Immature natural killer cell (primary cell): ENCODE data around the gene GLRX3. TPM values are rescaled to one million over a fixed set of nuclear protein-coding genes. Genes with fewer than 3 reads are reported as not detected.

Source experiments
- DNase-seq, 3 donors: peaks; one replicate each; pipeline ENCODE4 v3.0.0; 2022; ENCODE audit warnings: mixed read lengths in 1 of 3
- H3K27ac Mint-ChIP-seq, 6 donors: one replicate each; pipeline ENCODE4 v1.8.0; 2020; ENCODE audit warnings: mixed read lengths in 6 of 6, mild to moderate bottlenecking in 5 of 6, inconsistent platforms in 4 of 6, moderate library complexity in 3 of 6
- H3K27me3 Mint-ChIP-seq, 3 donors: one replicate each; pipeline ENCODE4 v1.8.0; 2020 to 2021; ENCODE audit warnings: low read depth in 3 of 3, mild to moderate bottlenecking in 3 of 3, mixed read lengths in 3 of 3, moderate library complexity in 3 of 3, inconsistent platforms in 1 of 3
- H3K36me3 Mint-ChIP-seq, 3 donors: one replicate each; pipeline ENCODE4 v1.8.0; 2020; ENCODE audit warnings: mixed read lengths in 3 of 3, inconsistent platforms in 2 of 3, mild to moderate bottlenecking in 2 of 3
- H3K4me1 Mint-ChIP-seq, 2 donors: one replicate each; pipeline ENCODE4 v1.8.0; 2020; ENCODE audit warnings: inconsistent platforms in 2 of 2, mild to moderate bottlenecking in 2 of 2, mixed read lengths in 2 of 2, moderate library complexity in 1 of 2
- H3K4me3 Mint-ChIP-seq, 5 donors: one replicate each; pipeline ENCODE4 v1.8.0; 2020; ENCODE audit warnings: mild to moderate bottlenecking in 5 of 5, mixed read lengths in 5 of 5, inconsistent platforms in 3 of 5, moderate library complexity in 3 of 5
- H3K9me3 Mint-ChIP-seq, 6 donors: one replicate each; pipeline ENCODE4 v1.8.0; 2020; ENCODE audit warnings: mild to moderate bottlenecking in 6 of 6, mixed read lengths in 6 of 6, inconsistent platforms in 4 of 6, moderate library complexity in 3 of 6
- polyA plus RNA-seq, 3 donors: library from polyadenylated mRNA; unstranded; fragments of 300-500 nt; fragmentation: Illumina TruSeq; gene quantifications; one replicate each; pipeline ENCODE4 v1.2.3, GENCODE V29; 2021

The GLRX3 gene
- polyA plus RNA-seq, 3 donors from 2014 or later = 83.7 to 139 (median 85.8) TPM

DNA sequence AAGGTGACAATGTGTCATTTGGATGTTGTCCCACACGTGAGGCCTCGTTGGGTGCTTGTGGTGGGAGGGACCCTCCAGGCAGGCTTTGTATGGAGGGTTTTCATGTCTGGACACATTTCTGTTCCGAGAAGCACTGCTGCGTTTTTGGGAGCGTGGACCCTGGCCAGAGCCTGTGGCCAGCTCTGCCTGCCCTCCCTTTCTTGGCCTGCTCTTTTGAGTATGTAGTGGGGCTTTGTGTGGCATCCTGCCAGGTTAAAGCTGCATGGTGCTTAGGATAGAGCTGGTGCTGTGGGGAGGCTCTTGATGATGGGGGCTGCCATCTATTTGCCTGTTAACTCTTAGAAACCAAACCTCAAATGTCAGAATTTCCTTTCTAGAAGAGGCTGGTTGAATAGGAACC is 45.7 kb downstream of the GLRX3 start:
- Mint-ChIP-seq H3K9me3 (no peaks in the 10 kb centered on the region), H3K4me1 (peaks cover 2 to 12% of the 10 kb centered on the region in 2 donors), H3K27ac (no peak overlapping the region), H3K36me3 (peaks cover 18 to 43% (median 19%) of the 10 kb centered on the region in 3 donors), H3K27me3 (no peaks in the 10 kb centered on the region), H3K4me3 (no peak overlapping the region)
- no peak for DNase-seq

- Mint-ChIP-seq H3K9me3 (no peaks in the 10 kb centered on the region), H3K27me3 (peaks cover 0 to 1% (median 0%) of the 10 kb centered on the region in 3 donors), H3K4me3 (no peak overlapping the region), H3K36me3 (peaks cover 15 to 32% (median 16%) of the 10 kb centered on the region in 3 donors), H3K4me1 (peaks cover 3 to 9% of the 10 kb centered on the region in 2 donors), H3K27ac (no peak overlapping the region)
- DNase-seq = no peak
These were observed 49.4 kb downstream of the GLRX3 start for GRCh38 chr10:130185591-130185990.

DNA sequence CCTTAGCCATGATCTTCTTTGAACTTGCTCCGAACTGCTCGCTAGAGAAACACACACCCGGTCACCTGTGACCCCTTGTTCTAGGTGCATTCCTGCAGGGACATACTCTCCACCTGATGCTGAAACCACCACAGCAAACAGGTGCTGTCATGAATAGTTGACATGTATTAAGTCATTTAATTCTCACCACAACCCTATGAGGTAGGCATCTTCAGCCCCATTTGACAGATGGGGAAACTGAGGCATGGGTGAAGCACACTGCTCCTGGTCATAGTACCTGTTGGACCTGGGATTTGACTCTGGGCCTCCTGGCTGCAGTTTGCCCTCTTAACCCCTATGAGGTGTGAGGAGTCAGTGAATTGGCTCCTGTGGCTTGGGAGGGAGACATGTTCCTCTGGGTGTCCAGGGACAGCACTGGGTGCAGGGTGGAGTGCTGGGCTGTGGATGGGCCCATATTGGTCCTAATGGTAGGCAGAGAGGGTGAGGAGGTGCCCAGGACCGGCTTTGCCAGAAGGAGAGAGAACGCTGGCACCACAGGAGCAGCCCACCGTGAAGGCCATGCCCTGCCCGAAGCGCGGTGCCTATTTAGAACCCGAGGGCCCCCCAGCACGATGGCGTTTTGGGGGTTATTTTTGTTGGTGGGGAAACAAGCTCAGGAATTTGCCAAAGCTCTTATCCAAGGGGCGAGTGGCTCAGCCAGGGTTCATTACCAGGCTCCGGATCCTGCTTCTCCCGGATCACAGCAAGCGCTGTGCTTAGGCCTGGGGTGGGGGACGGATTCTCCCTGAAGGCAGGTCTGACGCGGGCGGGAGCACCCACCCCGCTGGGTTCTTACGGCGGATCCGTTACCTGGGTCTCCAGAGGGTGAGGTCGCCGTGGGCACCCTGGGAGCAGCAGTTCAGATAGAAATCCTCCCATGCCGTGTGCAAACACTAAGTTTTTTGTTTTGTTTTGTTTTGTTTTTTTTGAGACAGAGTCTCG is 52.3 kb downstream of the GLRX3 start:
- Mint-ChIP-seq H3K27ac (no peak overlapping the region), H3K9me3 (no peaks in the 10 kb centered on the region), H3K4me3 (peak overlapping the region; percentile 27 to 70 (median 40)), H3K36me3 (peaks cover 10 to 15% (median 13%) of the 10 kb centered on the region in 3 donors), H3K4me1 (peaks cover 8 to 12% of the 10 kb centered on the region in 2 donors), H3K27me3 (peaks cover 3 to 8% (median 3%) of the 10 kb centered on the region in 3 donors)
- no peak for DNase-seq

DNA sequence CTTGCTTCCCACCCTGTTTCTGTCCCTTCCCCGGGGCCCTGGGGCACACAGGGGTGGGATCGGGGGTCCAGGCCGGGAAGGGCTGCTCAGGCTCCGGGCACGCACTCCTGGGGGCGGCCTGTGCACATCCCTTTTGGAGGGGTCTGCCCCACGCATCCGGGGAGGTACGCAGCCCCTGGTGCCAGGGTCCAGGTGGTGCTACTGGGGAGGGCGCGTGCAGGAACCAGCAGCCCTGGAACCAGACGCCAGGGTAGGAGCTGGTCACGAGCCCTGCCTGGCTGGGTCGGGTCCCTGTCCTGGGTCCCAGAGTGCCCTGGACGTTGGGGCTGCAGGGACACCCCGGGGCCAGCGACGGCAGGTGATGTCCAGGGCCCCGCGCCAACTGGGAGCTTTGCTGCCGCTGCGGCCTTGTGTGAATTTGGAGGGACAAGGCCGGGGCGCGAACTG is 53.4 kb downstream of the GLRX3 start:
- H3K36me3 Mint-ChIP-seq = peaks cover 8 to 14% (median 9%) of the 10 kb centered on the region in 3 donors
- H3K4me3 Mint-ChIP-seq = peak overlapping the region in 1 of 5 donors; percentile 6
- H3K9me3 Mint-ChIP-seq = no peaks in the 10 kb centered on the region
- H3K27me3 Mint-ChIP-seq = peaks cover 3 to 8% (median 3%) of the 10 kb centered on the region in 3 donors
- H3K4me1 Mint-ChIP-seq = peaks cover 8 to 12% of the 10 kb centered on the region in 2 donors
- no peak overlapping the region for H3K27ac Mint-ChIP-seq
- DNase-seq = no peak

- Mint-ChIP-seq H3K4me1 (peaks cover 8 to 12% of the 10 kb centered on the region in 2 donors), H3K27me3 (peaks cover 3 to 8% (median 3%) of the 10 kb centered on the region in 3 donors), H3K27ac (no peak overlapping the region), H3K4me3 (peak overlapping the region in 1 of 5 donors; percentile 6), H3K9me3 (no peaks in the 10 kb centered on the region), H3K36me3 (peaks cover 5 to 8% (median 7%) of the 10 kb centered on the region in 3 donors)
- DNase-seq = peak; percentile 85 to 88 (median 86)
These were observed 54.0 kb downstream of the GLRX3 start for GRCh38 chr10:130190055-130190736.

GRCh38 chr10:130190737-130191115 is 54.5 kb downstream of the GLRX3 start:
- peak overlapping the region; percentile 56 to 64 (median 62) for H3K4me3 Mint-ChIP-seq
- H3K27me3 Mint-ChIP-seq = peaks cover 3 to 8% (median 3%) of the 10 kb centered on the region in 3 donors
- peaks cover 8 to 12% of the 10 kb centered on the region in 2 donors for H3K4me1 Mint-ChIP-seq
- H3K36me3 Mint-ChIP-seq = peaks cover 0 to 3% (median 2%) of the 10 kb centered on the region in 3 donors
- DNase-seq = no peak
- H3K27ac Mint-ChIP-seq = no peak overlapping the region
- no peaks in the 10 kb centered on the region for H3K9me3 Mint-ChIP-seq

DNA sequence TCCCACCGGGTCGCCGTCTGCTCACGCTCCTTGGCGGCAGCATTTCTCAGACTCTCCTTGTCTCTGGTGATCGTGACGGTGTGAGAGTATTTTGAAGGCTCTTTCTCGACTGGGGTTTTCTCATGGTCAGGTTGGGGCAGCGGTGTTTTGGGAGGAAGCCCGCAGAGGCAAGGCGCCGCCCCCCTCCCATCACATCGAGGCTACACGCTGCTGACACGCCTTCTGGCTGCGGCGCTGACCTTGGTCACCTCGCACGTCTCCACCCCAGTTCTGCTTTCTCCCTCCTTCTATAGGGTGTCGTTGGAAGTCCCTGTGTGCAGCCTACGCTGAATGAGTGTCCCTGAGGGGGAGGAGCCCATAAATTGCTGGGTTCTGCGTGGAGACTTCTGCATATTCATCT is 55.2 kb downstream of the GLRX3 start:
- peaks cover 8 to 12% of the 10 kb centered on the region in 2 donors for H3K4me1 Mint-ChIP-seq
- no peak for DNase-seq
- H3K36me3 Mint-ChIP-seq = no peaks in the 10 kb centered on the region
- no peaks in the 10 kb centered on the region for H3K9me3 Mint-ChIP-seq
- peaks cover 3 to 8% (median 3%) of the 10 kb centered on the region in 3 donors for H3K27me3 Mint-ChIP-seq
- H3K27ac Mint-ChIP-seq = peak overlapping the region in 1 of 6 donors; percentile 62
- peak overlapping the region; percentile 58 to 64 (median 62) for H3K4me3 Mint-ChIP-seq

DNA sequence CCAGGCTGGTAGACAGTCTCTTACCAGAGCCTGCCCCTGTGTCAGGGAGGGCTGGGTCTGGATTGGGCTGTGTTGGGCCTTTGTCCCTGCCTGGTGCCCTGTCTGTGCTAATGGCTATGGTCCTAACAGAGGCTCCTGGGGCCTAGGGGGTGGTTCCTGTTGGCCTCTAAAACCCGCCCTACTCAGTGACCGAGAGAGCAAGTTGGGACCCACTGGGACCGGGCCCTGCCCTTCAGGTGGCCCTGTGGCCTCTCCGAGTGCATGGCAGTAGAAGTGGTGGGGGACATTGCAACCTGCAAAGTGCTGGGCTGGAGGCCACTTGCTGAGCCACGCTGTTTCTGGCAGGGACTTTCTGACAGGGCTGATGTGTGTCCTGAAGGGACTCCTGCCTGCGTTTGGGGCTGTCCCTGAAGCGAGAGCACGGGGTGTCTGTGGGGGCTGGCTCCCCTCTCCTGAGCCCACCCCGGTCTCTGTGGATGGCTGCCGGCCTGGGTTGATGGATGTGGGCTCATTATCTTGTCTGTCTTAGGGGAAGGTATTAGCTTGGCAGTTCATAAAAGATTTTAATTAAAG is 56.2 kb downstream of the GLRX3 start:
- Mint-ChIP-seq H3K36me3 (no peaks in the 10 kb centered on the region), H3K27me3 (peaks cover 3 to 8% (median 3%) of the 10 kb centered on the region in 3 donors), H3K4me1 (peaks cover 8 to 12% of the 10 kb centered on the region in 2 donors), H3K27ac (no peak overlapping the region), H3K9me3 (no peaks in the 10 kb centered on the region), H3K4me3 (peak overlapping the region in 2 of 5 donors; percentile 25 to 58)
- DNase-seq = no peak

- H3K27me3 Mint-ChIP-seq = peaks cover 3 to 8% (median 3%) of the 10 kb centered on the region in 3 donors
- no peaks in the 10 kb centered on the region for H3K36me3 Mint-ChIP-seq
- H3K9me3 Mint-ChIP-seq = no peaks in the 10 kb centered on the region
- H3K27ac Mint-ChIP-seq = no peak overlapping the region
- DNase-seq = no peak
- peaks cover 8 to 12% of the 10 kb centered on the region in 2 donors for H3K4me1 Mint-ChIP-seq
- no peak overlapping the region for H3K4me3 Mint-ChIP-seq
These were observed 56.8 kb downstream of the GLRX3 start for GRCh38 chr10:130193033-130193432.

- H3K4me1 Mint-ChIP-seq = peaks cover 7 to 12% of the 10 kb centered on the region in 2 donors
- H3K27ac Mint-ChIP-seq = peak overlapping the region in 1 of 6 donors; percentile 23
- no peak overlapping the region for H3K4me3 Mint-ChIP-seq
- H3K27me3 Mint-ChIP-seq = peaks cover 3 to 8% (median 3%) of the 10 kb centered on the region in 3 donors
- H3K9me3 Mint-ChIP-seq = no peaks in the 10 kb centered on the region
- no peaks in the 10 kb centered on the region for H3K36me3 Mint-ChIP-seq
- no peak for DNase-seq
These were observed 57.5 kb downstream of the GLRX3 start for GRCh38 chr10:130193493-130194193.

- Mint-ChIP-seq H3K9me3 (no peaks in the 10 kb centered on the region), H3K4me3 (no peak overlapping the region), H3K4me1 (peaks cover 7 to 12% of the 10 kb centered on the region in 2 donors), H3K27me3 (peaks cover 1 to 8% (median 3%) of the 10 kb centered on the region in 3 donors), H3K27ac (no peak overlapping the region), H3K36me3 (no peaks in the 10 kb centered on the region)
- DNase-seq = no peak
These were observed 58.2 kb downstream of the GLRX3 start for GRCh38 chr10:130194194-130194990.

GRCh38 chr10:130194991-130195645 is 58.9 kb downstream of the GLRX3 start:
- H3K4me3 Mint-ChIP-seq = no peak overlapping the region
- H3K4me1 Mint-ChIP-seq = peaks cover 5 to 12% of the 10 kb centered on the region in 2 donors
- DNase-seq = no peak
- no peak overlapping the region for H3K27ac Mint-ChIP-seq
- peaks cover 1 to 8% (median 3%) of the 10 kb centered on the region in 3 donors for H3K27me3 Mint-ChIP-seq
- H3K9me3 Mint-ChIP-seq = no peaks in the 10 kb centered on the region
- no peaks in the 10 kb centered on the region for H3K36me3 Mint-ChIP-seq
